ENCODE measurements around the gene SPINK1.
"Not testable (repeated sequence)": the region's sequence is repeated elsewhere in the genome, so short reads cannot be mapped to it uniquely, and the experiment has no call there.

The SPINK1 gene, protein sequence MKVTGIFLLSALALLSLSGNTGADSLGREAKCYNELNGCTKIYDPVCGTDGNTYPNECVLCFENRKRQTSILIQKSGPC

DNA sequence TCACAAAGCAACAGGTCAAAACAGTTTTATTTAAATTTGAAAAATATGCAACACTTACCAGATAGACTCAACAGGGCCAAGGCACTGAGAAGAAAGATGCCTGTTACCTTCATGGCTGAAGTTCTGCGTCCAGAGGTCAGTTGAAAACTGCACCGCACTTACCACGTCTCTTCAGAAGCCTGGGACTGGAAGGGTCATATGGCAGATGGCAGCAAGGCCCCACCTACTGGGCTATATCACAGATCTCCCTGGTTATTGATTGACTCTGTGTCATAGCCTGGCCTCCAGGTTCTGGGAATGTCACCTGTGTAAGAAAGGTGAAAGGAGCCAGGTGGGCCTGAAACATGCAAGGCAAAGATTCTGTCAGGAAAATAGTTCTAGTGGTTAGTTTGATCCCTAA, at the start of gene SPINK1:
TSS of gene SPINK1 (minus strand) at position 207 of the 400 bp plus-strand sequence. CDS start at position 113, 94 bp downstream.
- DNase-seq: no peak

DNA sequence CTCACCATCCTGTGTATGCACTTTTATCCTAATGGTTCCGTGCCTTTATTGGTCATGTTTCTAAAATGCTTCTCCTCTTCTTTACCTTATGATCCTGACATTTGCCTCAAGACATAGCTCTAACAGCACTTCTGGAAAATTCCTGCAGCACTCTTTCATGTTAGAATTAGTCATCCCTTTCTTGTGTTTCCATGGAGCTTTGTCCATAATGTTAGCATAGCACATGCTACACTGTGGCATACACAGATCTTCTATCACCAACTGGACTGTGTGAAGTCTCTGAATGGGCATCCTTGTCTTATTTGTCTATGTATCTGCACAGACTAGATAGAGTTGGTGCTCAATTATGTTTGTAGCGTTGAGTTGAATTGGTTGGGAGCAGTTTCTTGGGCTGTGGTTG, 49.0 kb upstream of the SPINK1 start:
- DNase-seq: no peak

DNA sequence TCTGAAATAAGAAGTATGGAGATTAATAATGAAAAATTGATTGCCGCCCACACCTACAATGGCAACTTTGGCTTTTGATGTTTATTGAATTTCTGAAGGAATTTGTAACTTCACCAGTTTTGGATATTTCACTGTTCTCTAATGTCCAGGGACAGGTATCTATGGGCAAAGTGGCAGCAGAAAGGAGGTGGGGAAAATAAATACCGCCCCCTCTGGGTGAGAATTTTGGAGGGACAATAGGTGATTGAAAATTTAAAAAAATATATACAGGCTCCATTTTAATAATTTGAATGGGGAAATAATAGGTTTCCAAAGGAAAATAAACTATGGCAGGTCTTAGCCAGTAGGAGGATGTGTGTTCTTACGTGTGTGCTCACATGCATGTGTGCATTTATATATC, 48.3 kb upstream of the SPINK1 start:
- no peak for DNase-seq

DNA sequence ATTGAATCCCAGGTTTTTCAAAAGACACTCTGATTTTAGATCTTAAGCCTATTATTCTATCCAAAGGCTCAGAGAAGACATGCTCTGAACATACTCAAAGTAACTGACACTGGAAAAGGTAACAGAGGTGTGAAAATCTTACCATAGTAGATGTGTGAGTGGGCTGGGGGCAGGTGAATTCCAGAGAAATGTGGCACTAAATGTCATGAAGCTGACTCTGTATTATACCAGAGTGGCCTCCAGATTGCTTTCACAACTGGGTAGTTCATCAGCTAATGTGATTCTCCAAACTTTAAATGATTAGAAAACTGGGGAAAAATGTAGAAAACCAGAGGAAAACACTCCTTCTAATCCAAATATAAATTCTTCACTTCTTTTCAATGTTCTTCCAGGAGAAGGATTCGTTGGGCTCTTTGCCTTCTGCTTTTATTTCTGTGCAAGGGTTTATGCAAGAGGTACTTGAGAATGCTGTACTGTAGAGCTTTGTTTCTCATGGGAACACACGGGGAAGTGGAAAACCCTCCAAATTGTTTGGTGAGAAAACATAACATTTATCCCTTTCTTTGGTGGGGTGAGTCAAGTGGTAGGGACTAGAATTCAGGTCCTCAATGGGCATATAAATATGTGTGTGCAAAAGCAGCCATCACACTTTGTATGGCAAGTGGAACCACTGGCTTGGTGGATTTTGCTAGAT, 46.7 kb upstream of the SPINK1 start, which contains the start of gene SCGB3A2:
TSS of gene SCGB3A2 (plus strand) at position 646 of the 694 bp plus-strand sequence. CDS start 93 bp downstream, outside the sequence.
- DNase-seq: no peak

DNA sequence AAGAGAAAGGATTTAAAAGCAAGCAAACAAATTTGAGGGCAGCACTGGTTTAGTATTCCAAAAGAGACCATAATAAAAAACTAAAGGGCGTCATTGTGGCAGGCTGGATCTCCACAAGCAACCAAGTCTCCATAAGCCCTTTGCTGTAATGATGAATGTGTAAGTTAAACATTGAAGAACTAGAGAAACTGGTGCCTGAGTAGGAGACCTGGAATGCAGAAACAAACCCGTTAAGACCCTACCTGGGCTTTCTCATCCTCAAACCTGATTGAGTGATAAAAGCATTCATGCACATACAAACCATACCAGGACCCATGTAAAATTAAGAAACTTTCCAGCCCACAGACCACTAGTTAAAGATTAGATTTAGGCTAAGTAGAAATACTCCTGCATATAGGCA, 45.2 kb upstream of the SPINK1 start:
- DNase-seq: no peak

DNA sequence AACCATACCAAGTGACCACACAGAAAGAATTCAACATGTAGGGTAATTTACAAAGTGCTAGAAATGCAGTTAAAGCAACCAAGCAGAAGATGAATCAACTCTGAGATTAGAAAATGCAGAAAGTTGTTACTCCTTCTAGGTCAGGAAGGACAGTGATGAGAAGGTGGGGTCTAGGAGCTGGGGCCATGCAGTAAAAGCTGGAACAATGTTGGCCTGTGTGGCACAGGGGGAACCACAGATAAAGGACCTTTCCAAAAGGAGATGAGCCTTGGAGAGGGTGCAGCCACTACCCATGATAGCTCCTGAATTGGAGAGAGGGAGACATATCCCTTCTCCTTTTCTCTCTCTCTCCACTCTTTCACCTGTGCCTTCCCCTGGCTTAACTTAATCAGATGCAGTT, 44.7 kb upstream of the SPINK1 start:
- no peak for DNase-seq

DNA sequence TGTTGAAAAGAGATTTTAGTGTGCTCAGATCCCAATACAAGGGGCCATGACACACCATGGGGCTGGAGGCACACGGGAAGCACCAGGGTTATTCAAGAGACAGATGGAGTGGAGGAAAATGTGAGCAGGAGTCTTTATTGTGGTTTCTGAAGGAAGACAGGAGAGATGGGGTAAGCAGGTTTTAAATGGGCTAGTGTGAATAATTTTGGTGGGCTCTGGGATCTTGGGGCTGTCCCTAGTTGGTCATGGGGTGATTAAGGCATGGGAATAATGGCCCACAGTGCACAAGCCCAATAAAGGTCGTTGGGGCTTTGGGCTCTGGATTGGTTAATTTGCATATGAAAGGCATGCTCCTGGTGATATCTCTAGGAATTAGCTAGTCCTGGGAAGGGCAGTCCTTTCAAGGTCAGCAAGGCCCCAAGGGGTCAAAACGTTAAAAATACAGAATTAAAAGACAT, 43.5 kb upstream of the SPINK1 start:
- DNase-seq: no peak

DNA sequence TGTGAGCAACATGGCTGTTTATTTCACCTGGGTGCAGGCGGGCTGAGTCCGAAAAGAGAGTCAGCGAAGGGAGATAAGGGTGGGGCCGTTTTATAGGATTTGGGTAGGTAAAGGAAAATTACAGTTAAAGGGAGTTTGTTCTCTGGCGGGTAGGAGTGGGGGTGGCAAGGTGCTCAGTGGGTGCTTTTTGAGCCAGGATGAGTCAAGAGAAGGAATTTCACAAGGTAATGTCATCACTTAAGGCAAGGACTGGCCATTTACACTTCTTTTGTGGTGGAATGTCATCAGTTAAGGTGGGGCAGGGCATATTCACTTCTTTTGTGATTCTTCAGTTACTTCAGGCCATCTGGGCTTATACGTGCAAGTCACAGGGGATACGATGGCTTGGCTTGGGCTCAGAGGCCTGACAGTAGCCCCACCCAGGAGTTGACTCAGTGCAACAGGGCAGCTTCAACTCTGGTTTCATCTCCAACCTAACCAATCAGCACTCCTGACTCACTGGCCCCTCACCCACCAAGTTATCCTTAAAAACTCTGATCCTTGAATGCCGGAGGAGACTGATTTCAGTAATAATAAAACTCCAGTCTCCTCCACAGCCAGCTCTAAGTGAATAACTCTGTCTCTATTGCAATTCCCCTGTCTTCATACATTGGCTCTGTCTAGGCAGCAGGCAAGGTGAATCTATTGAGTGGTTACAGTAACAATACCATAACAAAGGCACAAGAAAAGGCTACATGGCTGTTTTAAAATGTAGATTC, 42.8 kb upstream of the SPINK1 start:
- DNase-seq: not testable (repeated sequence)

DNA sequence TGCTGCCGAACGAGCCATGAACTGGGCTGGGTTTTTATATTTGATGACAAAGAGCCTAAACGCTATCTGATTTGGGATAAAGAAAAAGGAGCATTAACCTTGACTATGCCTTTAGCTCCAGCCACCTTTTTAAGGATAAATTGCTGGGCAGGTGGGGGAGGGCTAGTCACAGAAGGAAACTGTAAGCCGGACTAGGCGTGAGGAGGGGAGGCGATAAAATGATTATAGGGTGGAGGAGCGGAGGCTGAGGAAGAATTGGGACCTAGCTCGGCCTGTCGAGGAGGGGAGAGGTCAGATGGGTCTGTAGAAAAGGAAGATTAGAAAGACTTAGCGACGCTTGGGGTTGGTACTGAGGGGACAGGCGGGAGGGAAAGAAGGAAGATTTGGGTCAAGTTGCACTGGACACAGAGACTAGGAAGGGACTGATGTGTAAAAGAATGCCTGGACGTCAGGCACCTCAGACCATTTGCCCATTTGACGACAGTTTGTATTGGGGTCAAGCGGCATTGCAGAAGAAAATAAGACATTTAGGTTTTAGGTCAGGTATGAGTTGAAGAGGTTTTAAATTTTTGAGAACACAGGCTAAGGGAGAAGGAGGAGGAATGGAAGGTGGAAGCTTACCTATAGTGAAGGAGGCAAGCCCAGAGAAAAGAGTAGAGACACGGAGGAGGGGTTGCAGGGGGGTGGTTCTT, 41.4 kb upstream of the SPINK1 start:
- not testable (repeated sequence) for DNase-seq

DNA sequence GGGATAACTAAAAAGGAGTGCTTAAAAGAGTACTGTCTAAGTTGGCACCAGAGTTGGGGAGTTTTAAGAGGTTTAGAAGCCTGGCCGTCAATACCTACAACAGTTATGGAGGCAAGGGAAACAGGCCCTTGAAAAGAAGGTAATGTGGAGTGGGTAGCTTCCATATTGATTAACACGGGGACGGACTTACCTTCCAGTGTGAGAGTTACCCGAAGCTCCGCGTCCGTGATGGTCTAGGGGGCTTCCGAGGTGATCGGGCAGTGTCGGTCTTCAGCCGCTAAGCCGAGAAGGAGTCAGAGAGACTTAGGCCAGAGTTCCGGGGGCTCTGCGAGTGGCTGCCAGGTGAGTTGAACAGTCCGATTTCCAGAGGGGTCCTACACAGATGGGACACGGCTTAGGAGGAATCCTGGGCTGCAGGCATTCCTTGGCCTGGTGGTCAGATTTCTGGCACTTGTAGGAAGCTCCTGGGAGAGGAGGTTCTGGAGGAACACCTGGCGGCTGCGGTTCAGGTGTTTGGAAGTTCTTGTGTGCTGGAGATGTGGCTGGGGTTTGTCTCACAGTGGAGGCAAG, 40.6 kb upstream of the SPINK1 start:
- not testable (repeated sequence) for DNase-seq

DNA sequence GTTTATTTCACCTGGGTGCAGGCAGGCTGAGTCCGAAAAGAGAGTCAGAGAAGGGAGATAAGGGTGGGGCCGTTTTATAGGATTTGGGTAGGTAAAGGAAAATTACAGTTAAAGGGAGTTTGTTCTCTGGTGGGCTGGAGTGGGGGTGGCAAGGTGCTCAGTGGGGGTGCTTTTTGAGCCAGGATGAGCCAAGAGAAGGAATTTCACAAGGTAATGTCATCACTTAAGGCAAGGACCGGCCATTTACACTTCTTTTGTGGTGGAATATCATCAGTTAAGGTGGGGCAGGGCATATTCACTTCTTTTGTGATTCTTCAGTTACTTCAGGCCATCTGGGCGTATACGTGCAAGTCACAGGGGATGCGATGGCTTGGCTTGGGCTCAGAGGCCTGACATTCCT, 38.4 kb upstream of the SPINK1 start:
- DNase-seq: not testable (repeated sequence)

DNA sequence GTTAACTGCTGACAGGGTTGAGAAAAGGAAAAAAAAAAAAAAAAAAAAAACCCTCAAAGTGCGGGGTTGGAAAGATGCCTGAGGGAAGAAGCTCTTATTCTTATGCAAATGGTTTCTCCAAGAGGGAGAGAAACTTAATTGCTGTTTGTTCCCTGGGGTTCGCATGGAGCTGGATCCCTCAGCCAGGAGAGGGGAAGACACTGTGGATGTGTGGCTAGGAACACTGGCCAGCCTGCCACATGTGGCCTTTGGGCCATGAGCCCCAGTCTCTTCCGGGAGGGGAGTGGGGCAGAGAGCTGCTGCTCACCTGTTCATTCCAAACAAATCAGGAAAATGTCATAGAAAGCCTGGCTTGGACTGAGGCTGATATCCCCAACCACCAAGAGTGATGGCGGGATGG, 37.6 kb upstream of the SPINK1 start:
- no peak for DNase-seq

DNA sequence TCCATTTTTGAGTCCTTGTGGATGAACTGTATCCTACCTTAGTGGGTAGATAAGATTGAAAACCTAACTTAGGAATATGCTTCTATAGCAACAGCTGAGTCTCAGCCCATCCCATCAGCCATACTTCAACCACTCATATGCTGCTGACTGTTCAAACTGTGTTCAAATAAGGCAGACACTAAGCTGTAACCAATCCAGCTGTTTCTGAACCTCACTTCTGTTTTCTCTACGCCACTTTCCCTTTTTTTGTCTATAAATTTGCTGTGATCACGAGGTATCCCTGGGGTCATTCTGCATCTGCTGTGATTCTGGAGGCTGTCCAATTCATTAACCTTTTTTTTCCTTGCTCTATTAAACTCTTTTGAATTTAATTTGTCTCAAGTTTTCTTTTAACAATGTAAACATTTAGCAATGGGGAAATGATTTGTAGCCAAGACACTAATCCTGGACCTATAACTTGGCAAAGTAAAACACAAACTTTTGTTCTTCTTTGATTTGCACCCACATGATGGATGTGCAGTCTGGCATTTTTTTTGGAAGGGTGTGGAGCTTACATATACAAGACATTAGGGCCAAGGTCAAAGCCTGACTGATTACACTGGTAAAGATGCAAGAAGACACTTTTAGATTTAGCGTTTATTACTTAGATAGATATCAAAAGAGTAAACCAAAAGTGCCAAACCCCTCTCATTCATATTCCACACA, 32.1 kb upstream of the SPINK1 start:
- DNase-seq: no peak

DNA sequence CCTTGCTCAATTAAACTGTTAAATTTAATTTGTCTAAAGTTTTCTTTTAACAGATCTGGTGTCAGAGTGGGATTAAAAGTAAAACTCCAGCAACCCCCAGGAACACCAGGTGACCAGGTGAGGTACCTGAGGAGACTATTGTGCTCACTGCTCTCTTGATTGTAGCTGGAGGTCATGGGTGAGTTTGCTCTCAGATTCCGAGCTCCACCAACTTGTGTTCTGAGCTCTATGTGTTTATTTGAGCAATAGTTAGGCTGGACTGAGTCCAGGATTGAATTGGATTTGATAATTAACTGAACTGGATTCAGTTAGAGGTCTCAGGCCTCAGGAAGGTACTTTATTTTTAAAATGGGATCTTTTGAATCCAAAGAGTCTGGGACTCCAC, 29.2 kb upstream of the SPINK1 start:
- DNase-seq: no peak

DNA sequence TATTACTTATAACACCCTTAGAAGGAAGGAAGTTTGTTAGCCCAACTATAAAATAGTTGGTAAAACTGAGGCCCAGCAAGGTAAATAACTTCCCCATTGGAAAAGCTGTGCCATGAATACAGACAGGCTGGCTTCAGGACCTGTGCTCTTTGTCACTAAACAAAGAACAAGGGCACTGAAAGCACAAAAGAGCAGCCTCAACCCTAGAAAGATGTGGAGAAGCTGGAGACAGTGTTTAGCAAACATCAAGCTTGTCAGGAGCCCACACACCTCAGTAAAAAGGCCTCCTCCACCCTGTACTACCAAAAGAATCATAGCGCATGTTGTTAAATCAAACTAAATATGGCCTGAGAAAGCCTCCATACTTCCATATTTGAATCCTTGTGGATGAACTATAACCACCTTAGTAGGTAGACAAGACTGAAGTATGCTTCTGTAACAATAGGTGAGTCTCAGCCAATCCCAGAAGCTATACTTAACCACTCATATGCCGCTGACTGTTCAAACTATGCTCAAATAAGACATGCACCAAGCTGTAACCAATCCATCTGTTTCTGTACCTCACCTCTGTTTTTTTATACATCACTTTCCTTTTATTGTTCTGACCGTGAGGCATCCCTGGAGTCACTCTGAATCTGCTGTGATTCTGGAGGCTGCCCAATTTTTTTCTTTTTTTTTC, 28.6 kb upstream of the SPINK1 start:
- DNase-seq: no peak

DNA sequence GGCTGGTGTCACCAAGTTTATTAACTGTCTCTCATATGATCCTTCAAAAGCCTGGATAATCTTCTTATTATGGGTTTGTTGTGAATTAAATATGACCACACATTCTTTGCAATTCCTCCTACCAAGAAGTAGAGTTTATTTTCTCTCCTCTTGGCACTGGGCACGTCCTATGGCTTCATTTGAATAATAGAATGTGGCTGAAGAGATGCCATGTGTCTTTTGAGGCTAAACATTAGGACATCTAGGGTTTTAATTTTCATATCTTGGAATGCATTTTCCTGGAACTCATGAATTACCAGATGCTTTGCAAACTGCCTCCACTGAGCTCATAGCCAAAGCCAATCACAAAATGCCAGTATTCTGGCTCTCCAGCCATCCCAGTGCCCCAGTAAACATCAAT, 27.1 kb upstream of the SPINK1 start:
- no peak for DNase-seq

DNA sequence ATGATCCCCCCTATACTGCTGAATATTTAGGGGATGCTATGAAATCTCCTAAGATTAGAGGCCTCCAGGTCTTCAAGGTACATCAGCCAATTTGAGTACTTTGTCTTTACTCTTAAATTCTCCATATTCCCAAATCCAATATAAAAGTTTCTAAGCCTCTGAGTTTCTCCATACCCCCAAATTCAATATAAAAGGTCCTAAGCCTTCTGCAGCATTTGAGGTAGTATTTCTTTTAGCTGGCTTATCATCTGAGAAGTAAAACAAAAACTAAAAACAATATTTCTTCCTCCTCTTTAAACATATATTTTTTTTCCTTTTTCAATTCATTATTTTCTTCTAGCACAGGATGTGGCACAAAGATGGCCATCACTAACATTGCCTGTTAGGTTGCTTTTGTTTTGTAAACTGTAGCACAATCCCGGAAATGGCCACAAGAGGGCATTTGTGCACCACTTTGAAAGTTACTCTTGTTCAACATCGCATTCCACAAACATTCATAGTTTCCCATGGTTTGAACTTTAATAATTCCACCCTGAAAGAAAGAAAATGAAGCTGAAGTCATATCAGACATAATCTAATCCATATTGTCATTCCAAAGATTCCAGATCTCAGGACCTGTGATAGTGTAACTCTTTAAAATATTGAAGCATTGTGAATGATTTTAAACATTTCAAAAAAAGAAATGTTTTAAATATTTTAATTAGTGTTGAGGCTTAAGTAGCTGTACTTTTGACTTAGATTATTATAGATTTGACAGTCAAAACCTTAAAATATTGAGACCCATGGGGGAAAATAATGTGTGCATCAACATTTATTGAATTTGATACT, 26.0 kb upstream of the SPINK1 start:
- peak; percentile 53 for DNase-seq

DNA sequence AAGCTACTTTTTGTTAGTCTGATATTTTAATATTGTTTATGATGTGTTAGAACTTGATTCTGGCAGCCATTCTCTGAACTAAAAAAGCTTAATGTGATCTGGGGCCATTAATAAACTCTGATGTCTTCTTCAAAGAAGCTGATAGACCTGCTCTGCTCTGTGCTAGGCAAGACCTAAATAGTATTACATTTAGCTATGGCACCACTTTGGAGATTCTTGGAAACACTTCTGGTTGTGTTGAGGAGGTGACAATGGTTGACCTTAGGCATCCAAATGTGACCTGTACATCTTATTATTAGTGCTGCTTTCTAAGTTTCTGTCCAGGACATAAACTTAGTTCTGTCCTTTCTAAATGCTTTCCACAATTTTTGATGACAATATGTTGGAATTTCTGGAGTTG, 25.3 kb upstream of the SPINK1 start:
- DNase-seq: no peak

DNA sequence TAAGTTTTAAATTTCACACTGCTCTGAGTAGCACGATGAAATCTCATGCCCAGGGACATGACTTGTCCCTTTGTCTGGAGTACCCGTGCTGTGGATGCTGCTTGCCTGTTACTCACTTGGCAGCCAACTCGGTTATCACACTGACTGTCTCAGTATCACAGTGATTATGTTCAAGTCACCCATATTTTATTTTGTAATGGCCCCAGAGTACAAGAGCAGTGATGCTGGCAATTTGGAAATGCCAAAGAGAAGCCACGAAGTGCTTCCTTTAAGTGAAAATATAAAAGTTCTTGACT, 24.3 kb upstream of the SPINK1 start:
- no peak for DNase-seq

DNA sequence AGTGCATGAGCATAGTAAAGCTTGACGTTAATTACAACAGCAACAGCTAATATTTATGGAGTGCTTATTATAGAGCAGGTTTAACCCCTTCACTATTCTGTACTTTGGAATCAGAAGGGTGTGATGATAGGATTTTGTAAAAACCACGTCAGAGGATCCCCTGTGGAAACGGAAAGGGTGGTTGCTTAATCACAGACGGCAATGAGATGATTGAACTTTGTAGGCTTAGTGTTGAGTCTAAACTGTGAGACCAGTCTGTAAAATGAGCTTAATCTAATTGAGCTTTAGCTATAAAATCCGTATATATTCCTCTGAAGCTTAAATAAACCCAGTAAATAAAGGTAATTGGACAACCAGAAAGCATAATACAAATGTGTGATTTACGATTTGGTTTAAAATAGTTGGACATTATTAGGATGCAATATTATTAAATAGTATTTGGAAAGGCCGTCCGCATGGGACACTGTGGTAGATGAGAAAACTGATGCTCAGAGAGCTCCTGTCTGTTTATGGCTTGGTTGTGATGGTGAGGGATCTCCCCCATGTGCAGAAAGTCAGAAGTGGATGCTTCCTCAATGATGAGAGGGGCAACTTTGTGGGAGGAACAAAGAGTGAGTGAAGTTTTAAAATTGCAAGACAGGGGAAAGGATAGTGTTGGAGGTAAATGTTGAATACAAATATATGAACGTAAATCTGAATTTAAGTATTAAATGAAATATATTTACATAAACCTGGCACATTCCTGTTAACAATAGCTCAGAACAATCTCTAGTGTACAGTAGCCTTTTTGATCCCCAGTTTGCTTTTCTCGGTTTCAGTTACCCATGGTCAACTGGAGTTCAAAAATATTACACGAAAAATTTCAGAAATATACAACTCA, 23.7 kb upstream of the SPINK1 start:
- no peak for DNase-seq

All from inflammatory macrophage treated with lipopolysaccharide for 4 hours (primary cell).